GM12878 (cell line): ENCODE results near the gene PGF. TPM values are rescaled to one million over a fixed set of nuclear protein-coding genes. Genes with fewer than 3 reads are reported as not detected.

ENCODE experiments used
- ASH2L ChIP-seq: fragments of 300-600, 200-600 bp; sonication (generic); IDR thresholded peaks from 2 replicates; pipeline ENCODE4 v1.6.1; 2017; ENCODE audit warnings: low read depth, mild to moderate bottlenecking, borderline replicate concordance
- CHD2 ChIP-seq: IDR thresholded peaks from 2 replicates; pipeline ENCODE4 v1.6.1; 2011; ENCODE audit warnings: low read depth, low read length, improper control_type of control experiment, borderline replicate concordance
- FOXM1 ChIP-seq: IDR thresholded peaks from 2 replicates; pipeline ENCODE4 v1.6.1; 2012; ENCODE audit warnings: low read depth, mild to moderate bottlenecking, inconsistent platforms, low read length, moderate library complexity
- KLF5 ChIP-seq: fragments of 450-650 bp; IDR thresholded peaks from 2 replicates; pipeline ENCODE4 v1.6.1; 2014; ENCODE audit warnings: mild to moderate bottlenecking; ENCODE audit not compliant: partially characterized antibody
- NFYA ChIP-seq: IDR thresholded peaks from 2 replicates; pipeline ENCODE4 v1.6.1; 2011; ENCODE audit warnings: low read depth, mild to moderate bottlenecking, low read length, improper control_type of control experiment, borderline replicate concordance
- PAX8 ChIP-seq: fragments of 450-650 bp; IDR thresholded peaks from 2 replicates; pipeline ENCODE4 v1.6.1; 2017; ENCODE audit warnings: mild to moderate bottlenecking, moderate library complexity
- RFX5 ChIP-seq: IDR thresholded peaks from 2 replicates; pipeline ENCODE4 v1.6.1; 2011; ENCODE audit warnings: low read depth, low read length, improper control_type of control experiment
- STAT3 ChIP-seq: IDR thresholded peaks from 2 replicates; pipeline ENCODE4 v1.6.1; 2011; ENCODE audit warnings: low read depth, low read length, improper control_type of control experiment
- SUPT20H ChIP-seq: IDR thresholded peaks from 2 replicates; pipeline ENCODE4 v1.6.1; 2011; ENCODE audit warnings: low read depth, mild to moderate bottlenecking, low read length, moderate library complexity, borderline replicate concordance; ENCODE audit not compliant: control insufficient read depth
- ZSCAN29 ChIP-seq: fragments of 450-650 bp; IDR thresholded peaks from 2 replicates; pipeline ENCODE4 v1.6.1; 2017; ENCODE audit warnings: mild to moderate bottlenecking, moderate library complexity
- polyA plus RNA-seq, 11 experiments: library from polyadenylated mRNA; depleted of rRNA in 4 of 11; unstranded in 6 of 11; stranded (reverse) in 5 of 11; fragments of >200 nt; fragmentation: Nextera tagmentation in 4 of 11; fragmentation: Illumina TruSeq in 1 of 11; extraction: Ambion mirVana in 4 of 11; extraction: Trizol in 1 of 11; gene quantifications; 1 replicate in 1 of 11; 2 replicates in 10 of 11; pipeline versions ENCODE4 v1.2.1 to v1.2.3, GENCODE V29; 2011 to 2016; ENCODE audit warnings: inconsistent platforms in 2 of 11, missing spikeins in 2 of 11, low read depth in 1 of 11
- total RNA-seq, 4 experiments: library from RNA; depleted of rRNA in 3 of 4; stranded (reverse); fragments of >200 nt in 3 of 4; fragmentation: Illumina TruSeq in 1 of 4; extraction: Trizol in 1 of 4; gene quantifications; 2 replicates each; pipeline versions ENCODE4 v1.2.1 to v1.2.3, GENCODE V29; 2013 to 2021
- TF ChIP-seq, protein P1 (sequence below): IDR thresholded peaks from 2 replicates; pipeline ENCODE4 v1.6.1; 2012; ENCODE audit warnings: mild to moderate bottlenecking, low read depth, low read length
- TF ChIP-seq, protein P2 (sequence below): fragments of 450-650 bp; conservative IDR thresholded peaks from 2 replicates; pipeline ENCODE4 v1.6.1; 2017; ENCODE audit warnings: mild to moderate bottlenecking, moderate library complexity

Gene PGF
- total and polyA plus RNA-seq, 10 of the 15 experiments (the other 5 are each of a cell fraction or from before 2014, with no cell fraction given): 0.11 to 5.5 (median 0.63) TPM

DNA sequence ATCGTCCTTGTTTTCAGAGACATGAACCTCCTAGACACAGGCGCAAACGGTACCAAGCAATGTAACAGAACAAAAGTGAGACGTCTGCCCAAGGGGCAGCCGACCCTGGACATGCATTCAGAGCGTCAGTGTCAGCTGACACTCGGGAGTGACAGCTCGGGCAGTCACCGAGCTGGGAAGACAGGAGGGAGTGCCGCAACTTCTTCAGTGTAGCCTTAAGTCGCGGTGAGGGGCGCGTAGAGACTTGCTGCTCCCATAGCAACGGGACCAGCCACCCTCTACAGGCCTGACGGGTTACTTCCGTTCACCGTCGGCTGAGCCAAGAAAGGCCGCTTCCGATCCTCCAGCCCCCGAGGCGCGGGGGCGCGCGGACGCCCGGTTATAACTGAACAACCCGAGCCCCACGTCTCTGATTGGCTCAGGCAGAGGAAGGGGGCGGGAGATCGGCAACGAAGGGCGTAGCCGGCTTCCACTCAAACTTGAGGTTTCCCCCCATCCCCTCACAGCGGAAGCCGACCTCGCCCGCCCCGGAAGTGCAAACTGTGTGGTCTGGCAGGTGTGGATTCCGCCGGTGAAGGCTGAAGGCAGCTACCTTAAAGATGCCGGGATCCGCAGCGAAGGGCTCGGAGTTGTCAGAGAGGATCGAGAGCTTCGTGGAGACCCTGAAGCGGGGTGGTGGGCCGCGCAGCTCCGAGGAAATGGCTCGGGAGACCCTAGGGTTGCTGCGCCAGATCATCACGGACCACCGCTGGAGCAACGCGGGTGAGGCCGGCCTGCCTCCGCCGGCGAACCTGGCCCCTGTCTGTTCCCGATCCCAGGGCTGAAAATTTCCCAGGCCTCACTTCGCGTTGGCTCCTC, 47.2 kb upstream of the PGF start, which contains the start of gene EIF2B2 (continued):
- TF ChIP-seq, protein P1, sequence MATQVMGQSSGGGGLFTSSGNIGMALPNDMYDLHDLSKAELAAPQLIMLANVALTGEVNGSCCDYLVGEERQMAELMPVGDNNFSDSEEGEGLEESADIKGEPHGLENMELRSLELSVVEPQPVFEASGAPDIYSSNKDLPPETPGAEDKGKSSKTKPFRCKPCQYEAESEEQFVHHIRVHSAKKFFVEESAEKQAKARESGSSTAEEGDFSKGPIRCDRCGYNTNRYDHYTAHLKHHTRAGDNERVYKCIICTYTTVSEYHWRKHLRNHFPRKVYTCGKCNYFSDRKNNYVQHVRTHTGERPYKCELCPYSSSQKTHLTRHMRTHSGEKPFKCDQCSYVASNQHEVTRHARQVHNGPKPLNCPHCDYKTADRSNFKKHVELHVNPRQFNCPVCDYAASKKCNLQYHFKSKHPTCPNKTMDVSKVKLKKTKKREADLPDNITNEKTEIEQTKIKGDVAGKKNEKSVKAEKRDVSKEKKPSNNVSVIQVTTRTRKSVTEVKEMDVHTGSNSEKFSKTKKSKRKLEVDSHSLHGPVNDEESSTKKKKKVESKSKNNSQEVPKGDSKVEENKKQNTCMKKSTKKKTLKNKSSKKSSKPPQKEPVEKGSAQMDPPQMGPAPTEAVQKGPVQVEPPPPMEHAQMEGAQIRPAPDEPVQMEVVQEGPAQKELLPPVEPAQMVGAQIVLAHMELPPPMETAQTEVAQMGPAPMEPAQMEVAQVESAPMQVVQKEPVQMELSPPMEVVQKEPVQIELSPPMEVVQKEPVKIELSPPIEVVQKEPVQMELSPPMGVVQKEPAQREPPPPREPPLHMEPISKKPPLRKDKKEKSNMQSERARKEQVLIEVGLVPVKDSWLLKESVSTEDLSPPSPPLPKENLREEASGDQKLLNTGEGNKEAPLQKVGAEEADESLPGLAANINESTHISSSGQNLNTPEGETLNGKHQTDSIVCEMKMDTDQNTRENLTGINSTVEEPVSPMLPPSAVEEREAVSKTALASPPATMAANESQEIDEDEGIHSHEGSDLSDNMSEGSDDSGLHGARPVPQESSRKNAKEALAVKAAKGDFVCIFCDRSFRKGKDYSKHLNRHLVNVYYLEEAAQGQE: no peak
- TF ChIP-seq ZSCAN29 (no peak), KLF5 (no peak), STAT3 (no peak), SUPT20H (no peak), FOXM1 (no peak), CHD2 (peak; percentile 92; the same call in 1 of the 2 replicates), NFYA (peak; percentile 23; the same call in 1 of the 2 replicates), ASH2L (no peak), RFX5 (peak; percentile 85), PAX8 (no peak)
- TF ChIP-seq, protein P2, sequence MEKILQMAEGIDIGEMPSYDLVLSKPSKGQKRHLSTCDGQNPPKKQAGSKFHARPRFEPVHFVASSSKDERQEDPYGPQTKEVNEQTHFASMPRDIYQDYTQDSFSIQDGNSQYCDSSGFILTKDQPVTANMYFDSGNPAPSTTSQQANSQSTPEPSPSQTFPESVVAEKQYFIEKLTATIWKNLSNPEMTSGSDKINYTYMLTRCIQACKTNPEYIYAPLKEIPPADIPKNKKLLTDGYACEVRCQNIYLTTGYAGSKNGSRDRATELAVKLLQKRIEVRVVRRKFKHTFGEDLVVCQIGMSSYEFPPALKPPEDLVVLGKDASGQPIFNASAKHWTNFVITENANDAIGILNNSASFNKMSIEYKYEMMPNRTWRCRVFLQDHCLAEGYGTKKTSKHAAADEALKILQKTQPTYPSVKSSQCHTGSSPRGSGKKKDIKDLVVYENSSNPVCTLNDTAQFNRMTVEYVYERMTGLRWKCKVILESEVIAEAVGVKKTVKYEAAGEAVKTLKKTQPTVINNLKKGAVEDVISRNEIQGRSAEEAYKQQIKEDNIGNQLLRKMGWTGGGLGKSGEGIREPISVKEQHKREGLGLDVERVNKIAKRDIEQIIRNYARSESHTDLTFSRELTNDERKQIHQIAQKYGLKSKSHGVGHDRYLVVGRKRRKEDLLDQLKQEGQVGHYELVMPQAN: peak; percentile 89
